HL-60/S4 (cell line): ENCODE measurements around the gene PLA2G3.

Experiments used
- in situ Hi-C: fragments of 300-500 bp; cut with MboI; formaldehyde crosslinking; loops from 2 replicates; pipeline ENCODE4 v1.14.3; 2022; ENCODE audit warnings: low sequenced_read_pairs

Gene PLA2G3

DNA sequence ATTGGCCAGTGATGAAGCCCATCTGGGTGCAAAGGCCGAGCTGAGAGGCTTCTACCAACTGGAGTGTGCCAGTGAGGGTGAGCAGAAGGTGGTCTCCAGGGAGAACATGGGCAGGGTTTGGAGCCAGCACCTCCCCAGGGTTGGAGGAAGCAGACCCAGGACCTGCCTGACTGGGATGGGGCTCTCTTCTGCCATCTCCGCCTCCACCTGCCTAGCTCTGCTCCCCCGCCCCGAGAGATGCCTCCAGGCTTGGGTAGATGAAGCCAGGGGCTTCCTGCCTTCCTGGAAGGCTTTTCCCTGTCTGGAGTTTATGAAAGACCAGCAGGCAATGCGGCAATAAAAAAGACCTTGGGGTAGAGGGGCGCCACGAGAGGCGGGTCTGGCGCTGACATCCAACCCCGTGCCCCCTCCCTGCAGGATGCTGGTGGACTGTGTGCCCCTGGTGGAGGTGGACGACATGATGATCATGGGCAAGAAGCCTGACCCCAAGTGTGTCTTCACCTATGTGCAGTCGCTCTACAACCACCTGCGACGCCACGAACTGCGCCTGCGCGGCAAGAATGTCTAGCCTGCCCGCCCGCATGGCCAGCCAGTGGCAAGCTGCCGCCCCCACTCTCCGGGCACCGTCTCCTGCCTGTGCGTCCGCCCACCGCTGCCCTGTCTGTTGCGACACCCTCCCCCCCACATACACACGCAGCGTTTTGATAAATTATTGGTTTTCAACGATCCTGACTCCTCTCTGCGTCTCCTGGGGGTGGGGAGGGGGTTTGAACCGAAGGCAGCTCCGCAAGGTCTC lies 36.2 kb downstream of the PLA2G3 start:
- in situ Hi-C loops: no loop called here

- in situ Hi-C loops: no loop called here
These were observed 37.2 kb downstream of the PLA2G3 start for GRCh38 chr22:31103111-31103510.

- in situ Hi-C loops: no loop called here
These were observed 37.7 kb downstream of the PLA2G3 start for GRCh38 chr22:31102441-31103081.

DNA sequence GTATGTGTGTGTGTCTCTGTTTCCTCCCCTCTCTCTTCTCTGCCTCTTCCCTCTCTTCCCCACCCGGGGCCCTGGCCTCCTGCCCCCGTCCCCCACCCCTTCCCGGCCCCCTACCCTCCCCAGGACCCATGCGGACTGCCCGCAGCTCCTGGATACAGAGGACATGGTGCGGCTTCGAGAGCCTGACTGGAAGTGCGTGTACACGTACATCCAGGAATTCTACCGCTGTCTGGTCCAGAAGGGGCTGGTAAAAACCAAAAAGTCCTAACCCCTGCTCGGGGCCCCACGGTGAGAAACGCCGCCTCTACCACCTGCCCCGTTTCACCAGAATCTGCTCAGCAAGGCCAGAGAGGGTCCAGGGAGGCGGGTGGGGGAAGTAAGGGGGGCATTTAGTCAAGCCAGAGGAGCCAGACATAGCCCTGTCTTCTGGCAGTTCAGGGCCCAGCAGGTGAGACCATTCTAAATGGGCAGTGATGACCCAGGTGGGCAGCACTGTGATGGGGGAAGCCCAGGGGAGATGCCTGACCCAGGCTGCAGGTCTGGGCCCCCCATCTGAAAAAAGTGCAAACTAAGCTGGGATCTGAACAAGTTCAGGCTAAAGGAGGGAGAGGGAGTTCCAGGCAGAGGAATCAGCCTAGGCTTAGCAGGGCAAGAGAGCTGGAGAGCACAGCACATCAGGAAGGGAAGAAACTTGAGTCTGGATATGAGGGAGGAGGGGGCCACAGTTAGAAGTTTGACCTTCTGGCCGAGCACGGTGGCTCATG lies 39.4 kb downstream of the PLA2G3 start:
- in situ Hi-C loops: no loop called here

DNA sequence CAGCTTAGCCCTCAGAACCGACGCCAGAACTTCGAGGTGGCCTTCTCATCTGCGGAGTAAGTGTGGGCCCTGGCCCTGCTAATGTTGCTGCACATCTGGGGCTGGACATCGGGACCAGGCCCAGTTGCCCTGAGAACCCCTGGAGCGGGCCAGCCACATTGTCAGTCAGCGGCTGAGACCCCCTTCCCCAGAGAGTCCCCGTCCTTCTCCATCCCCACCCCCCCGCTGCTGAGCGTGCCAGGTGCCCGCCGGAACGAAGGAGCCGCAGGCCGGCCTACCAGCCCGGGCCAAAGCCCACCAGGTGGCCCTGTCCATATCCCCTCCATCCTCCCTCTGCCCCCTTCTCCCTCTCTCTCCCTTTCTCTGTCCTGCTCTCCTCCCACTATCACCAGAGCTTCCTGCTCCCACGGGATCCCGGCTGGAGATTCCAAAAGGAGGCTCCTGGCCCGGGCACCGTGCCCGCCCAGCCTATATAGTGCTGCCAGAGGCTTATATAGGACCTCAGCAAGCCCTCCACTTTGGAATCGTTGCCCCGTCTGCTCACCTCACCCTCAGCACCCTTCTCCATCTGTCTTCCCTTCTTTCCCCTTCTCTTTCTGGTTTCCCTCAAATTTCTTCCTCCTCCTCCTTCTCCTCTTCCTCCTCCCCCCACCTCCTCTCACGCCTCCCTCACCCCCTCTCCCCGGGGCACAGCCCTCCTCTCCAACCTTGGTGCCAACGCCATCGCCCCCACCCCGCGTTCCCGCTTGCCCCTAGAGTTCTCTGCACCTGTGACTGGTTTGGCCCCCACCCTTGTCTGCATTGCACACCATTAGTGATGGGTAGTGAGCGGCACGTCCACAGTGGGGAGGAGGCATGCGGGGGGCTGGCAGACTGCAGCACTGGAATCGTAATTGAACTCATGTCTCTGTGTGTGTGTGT lies 40.2 kb downstream of the PLA2G3 start:
- in situ Hi-C loops: loop anchor here (10.0 kb wide), 1 partner anchor 45 kb away; the partner anchor contains the start of gene PLA2G3

- in situ Hi-C loops: loop anchor here (10.0 kb wide), 1 partner anchor 45 kb away; the partner anchor contains the start of gene PLA2G3
These were observed 40.9 kb downstream of the PLA2G3 start for GRCh38 chr22:31099386-31099785.

GRCh38 chr22:31098632-31099110 lies 41.6 kb downstream of the PLA2G3 start:
- in situ Hi-C loops: loop anchor here (10.0 kb wide), 1 partner anchor 46 kb away; the partner anchor contains the start of gene PLA2G3

- in situ Hi-C loops: loop anchor here (10.0 kb wide), 1 partner anchor 47 kb away; the partner anchor contains the start of gene PLA2G3
These were observed 42.2 kb downstream of the PLA2G3 start for GRCh38 chr22:31097941-31098631.

GRCh38 chr22:31097539-31097938 lies 42.8 kb downstream of the PLA2G3 start:
- in situ Hi-C loops: loop anchor here (10.0 kb wide), 1 partner anchor 47 kb away; the partner anchor contains the start of gene PLA2G3

GRCh38 chr22:31096657-31097279 lies 43.5 kb downstream of the PLA2G3 start:
- in situ Hi-C loops: loop anchor here (10.0 kb wide), 1 partner anchor 48 kb away; the partner anchor contains the start of gene PLA2G3

- in situ Hi-C loops: loop anchor here (10.0 kb wide), 1 partner anchor 49 kb away; the partner anchor contains the start of gene PLA2G3
These were observed 44.6 kb downstream of the PLA2G3 start for GRCh38 chr22:31095637-31096249.

DNA sequence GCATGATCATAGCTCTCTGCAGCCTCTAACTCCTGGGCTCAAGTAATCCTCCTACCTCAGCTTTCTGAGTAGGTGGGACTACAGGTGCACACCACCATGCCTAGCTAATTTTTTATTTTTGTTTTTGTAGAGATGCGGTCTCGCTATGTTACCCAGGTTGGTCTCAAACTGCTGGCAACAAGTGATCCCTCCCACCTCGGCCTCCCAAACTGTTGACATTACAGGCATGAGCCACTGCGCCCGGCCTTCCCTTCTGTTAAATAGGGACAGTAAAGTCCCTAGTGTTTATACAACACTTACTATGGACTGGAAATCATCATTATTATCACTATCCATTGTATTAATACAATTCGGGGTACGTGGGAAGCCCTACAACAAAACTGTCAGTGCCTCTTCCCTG lies 45.6 kb downstream of the PLA2G3 start:
- in situ Hi-C loops: loop anchor here (10.0 kb wide), 1 partner anchor 50 kb away; the partner anchor contains the start of gene PLA2G3

DNA sequence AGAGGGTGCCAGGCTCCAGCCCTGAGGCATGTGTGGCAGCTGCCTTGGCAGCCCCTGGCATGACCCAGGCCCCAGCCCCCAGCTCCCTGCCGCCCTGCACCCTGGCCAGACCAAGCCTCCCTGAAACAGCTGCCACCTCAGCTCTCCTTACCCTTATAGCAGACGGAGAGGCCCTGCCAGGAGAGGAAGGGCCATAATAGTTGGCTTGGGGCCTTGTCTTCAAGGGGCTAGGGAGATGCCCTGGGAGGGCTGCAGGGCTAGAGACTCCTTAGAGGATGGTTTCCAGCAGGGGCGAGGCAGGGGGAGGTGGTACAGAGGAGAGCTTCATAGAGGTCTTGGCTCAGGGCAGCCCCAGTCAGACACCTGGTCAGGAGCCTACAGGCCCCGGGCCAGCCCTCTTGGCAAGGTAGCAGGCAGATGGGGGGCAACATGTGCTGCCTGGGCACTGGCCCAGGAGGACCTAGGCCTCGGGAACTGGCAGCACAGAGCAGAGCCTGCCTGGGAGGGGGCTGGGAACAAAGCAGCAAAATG lies 46.2 kb downstream of the PLA2G3 start:
- in situ Hi-C loops: loop anchor here (10.0 kb wide), 1 partner anchor 51 kb away; the partner anchor contains the start of gene PLA2G3

DNA sequence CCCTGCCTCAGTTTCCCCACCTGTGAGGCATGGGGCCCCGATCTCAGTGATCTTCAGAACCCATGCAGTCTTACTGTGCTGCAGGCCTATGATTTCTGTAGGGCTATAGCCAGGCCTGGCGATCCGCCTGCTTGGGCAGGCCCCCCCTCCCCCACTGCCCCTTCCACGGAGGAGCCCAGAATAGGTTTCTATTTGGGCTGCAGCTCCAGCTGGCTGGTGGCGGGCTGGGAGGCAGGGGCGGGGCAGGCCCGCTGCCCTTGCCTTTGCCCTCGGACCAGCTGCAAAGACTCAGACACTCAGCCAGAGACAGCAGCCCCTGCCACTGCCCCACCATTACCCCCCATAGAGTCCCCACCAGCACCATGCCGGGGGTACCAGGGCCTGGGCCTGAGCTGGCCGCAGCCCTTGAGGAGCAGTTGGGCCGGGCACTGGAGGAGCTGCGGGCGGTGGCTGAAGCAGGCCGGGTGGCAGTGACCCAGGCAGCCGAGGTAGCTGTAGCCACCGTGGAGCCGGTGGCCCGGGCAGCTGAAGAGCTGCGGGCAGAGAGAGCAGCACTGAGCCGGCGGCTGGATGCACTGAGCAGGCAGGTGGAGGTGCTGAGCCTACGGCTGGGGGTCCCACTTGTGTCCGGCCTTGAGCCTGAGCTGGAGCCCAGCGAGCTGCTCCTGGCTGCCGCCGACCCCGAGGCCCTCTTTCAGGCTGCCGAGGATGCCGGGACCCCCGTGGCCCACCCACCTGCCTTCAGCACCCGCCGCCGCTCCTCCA lies 47.0 kb downstream of the PLA2G3 start:
- in situ Hi-C loops: loop anchor here (10.0 kb wide), 1 partner anchor 52 kb away; the partner anchor contains the start of gene PLA2G3

- in situ Hi-C loops: loop anchor here (10.0 kb wide), 1 partner anchor 53 kb away; the partner anchor contains the start of gene PLA2G3
These were observed 48.1 kb downstream of the PLA2G3 start for GRCh38 chr22:31092161-31092560.

DNA sequence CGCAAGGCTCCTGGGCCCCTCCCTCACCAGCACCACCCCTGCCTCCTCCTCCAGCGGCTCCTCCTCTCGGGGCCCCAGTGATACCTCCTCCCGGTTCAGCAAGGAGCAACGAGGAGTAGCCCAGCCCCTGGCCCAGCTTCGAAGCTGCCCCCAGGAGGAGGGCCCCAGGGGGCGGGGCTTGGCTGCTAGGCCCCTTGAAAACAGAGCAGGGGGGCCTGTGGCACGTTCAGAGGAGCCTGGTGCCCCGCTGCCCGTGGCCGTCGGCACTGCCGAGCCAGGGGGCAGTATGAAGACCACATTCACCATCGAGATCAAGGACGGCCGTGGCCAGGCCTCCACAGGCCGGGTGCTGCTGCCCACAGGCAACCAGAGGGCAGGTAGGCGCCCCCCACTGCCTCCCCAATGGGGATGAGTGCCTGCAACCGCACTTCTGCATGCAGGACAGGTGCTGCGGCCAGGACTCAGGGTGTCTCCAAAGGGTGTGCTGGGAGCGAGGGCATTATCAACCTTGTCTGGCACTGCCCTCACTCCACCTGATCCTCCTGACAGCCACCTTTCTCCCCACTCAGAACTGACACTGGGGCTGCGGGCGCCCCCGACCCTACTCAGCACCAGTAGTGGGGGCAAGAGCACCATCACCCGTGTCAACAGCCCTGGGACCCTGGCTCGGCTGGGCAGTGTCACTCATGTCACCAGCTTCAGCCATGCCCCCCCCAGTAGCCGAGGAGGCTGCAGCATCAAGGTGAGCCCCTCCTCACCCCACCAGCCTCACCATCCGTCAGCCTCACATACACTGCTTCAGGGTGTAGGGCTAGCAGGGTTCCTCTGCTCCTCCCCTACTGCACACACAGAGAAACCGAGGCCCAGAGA lies 49.0 kb downstream of the PLA2G3 start:
- in situ Hi-C loops: loop anchor here (10.0 kb wide), 1 partner anchor 53 kb away; the partner anchor contains the start of gene PLA2G3
